Upper lobe of right lung (tissue), 1 donor: ENCODE data around the gene MEIOB. TPM values are rescaled to one million over a fixed set of nuclear protein-coding genes. Genes with fewer than 3 reads are reported as not detected.

ENCODE experiments used
- ATAC-seq: fragments of 200-7000 bp; cut with Tn5 transposase; one replicate; pipeline ENCODE4 v1.9.1; 2020; ENCODE audit warnings: mild to moderate bottlenecking, moderate library complexity
- DNase-seq: peaks from one replicate; pipeline ENCODE4 v3.0.0-alpha.2; 2020
- H3K27ac ChIP-seq: fragments of 200-600 bp; one replicate; pipeline ENCODE4 v1.8.0; 2022
- H3K27me3 ChIP-seq: fragments of 200-600 bp; one replicate; pipeline ENCODE4 v1.8.0; 2022; ENCODE audit warnings: mild to moderate bottlenecking
- H3K36me3 ChIP-seq: fragments of 200-600 bp; one replicate; pipeline ENCODE4 v1.8.0; 2022
- H3K4me1 ChIP-seq: fragments of 200-600 bp; one replicate; pipeline ENCODE4 v1.8.0; 2022
- H3K4me3 ChIP-seq: fragments of 200-600 bp; one replicate; pipeline ENCODE4 v1.8.0; 2022; ENCODE audit warnings: mild to moderate bottlenecking
- H3K9me3 ChIP-seq: fragments of 200-600 bp; one replicate; pipeline ENCODE4 v1.8.0; 2022
- CTCF ChIP-seq: fragments of 200-600 bp; IDR thresholded peaks from one replicate; pipeline ENCODE4 v1.8.0; 2022; ENCODE audit warnings: antibody characterized with exemption
- intact Hi-C: fragments of 100-400 bp; cut with DNase I; formaldehyde crosslinking; loops from one replicate; pipeline ENCODE4 v1.11.0; 2022
- total RNA-seq: library from RNA; stranded (reverse); fragmentation: NEBNext Ultra II Directional; extraction: Animal tissue kit (Norgen Biotek cat#: 25700); gene quantifications from one replicate; pipeline ENCODE4 v1.2.1, GENCODE V29; 2021
- donor health status: DM: no; HTN: yes; CAD: no; lungs with severe emphysema.

MEIOB gene
- total RNA-seq, 1 donor from 2014 or later: not detected

- H3K36me3 ChIP-seq: no peaks in the 10 kb centered on the region
- peaks cover 14% of the 10 kb centered on the region for H3K27me3 ChIP-seq
- no peaks in the 10 kb centered on the region for H3K4me1 ChIP-seq
- no peak overlapping the region for H3K4me3 ChIP-seq
- TF ChIP-seq CTCF: no peak
- no peak overlapping the region for H3K27ac ChIP-seq
- intact Hi-C loops: no loop called here
- ATAC-seq (peak; percentile 69), DNase-seq (no peak)
- H3K9me3 ChIP-seq: no peaks in the 10 kb centered on the region
Observed at GRCh38 chr16:1895949-1896675, 24.1 kb upstream of the MEIOB start.

- Histone ChIP-seq H3K27ac (no peak overlapping the region), H3K4me1 (no peaks in the 10 kb centered on the region), H3K27me3 (peaks cover 15% of the 10 kb centered on the region), H3K4me3 (no peak overlapping the region), H3K36me3 (no peaks in the 10 kb centered on the region), H3K9me3 (no peaks in the 10 kb centered on the region)
- ATAC-seq (no peak), DNase-seq (no peak)
- TF ChIP-seq CTCF: no peak
- intact Hi-C loops: no loop called here
Observed at GRCh38 chr16:1895068-1895467, 23.1 kb upstream of the MEIOB start.

GRCh38 chr16:1890708-1891050, 18.7 kb upstream of the MEIOB start:
- no peak overlapping the region for H3K27ac ChIP-seq
- ATAC-seq (no peak), DNase-seq (no peak)
- H3K36me3 ChIP-seq: no peaks in the 10 kb centered on the region
- H3K27me3 ChIP-seq: peaks cover 28% of the 10 kb centered on the region
- H3K9me3 ChIP-seq: no peaks in the 10 kb centered on the region
- intact Hi-C loops: no loop called here
- no peak for TF ChIP-seq CTCF
- H3K4me3 ChIP-seq: no peak overlapping the region
- no peaks in the 10 kb centered on the region for H3K4me1 ChIP-seq

GRCh38 chr16:1890024-1890707, 18.2 kb upstream of the MEIOB start:
- Histone ChIP-seq H3K9me3 (no peaks in the 10 kb centered on the region), H3K27me3 (peaks cover 29% of the 10 kb centered on the region), H3K4me1 (no peaks in the 10 kb centered on the region), H3K27ac (no peak overlapping the region), H3K36me3 (no peaks in the 10 kb centered on the region), H3K4me3 (no peak overlapping the region)
- ATAC-seq: no peak
- TF ChIP-seq CTCF: no peak
- no peak for DNase-seq
- intact Hi-C loops: no loop called here

- H3K27ac ChIP-seq: no peak overlapping the region
- peaks cover 25% of the 10 kb centered on the region for H3K27me3 ChIP-seq
- TF ChIP-seq CTCF: no peak
- no peaks in the 10 kb centered on the region for H3K4me1 ChIP-seq
- intact Hi-C loops: no loop called here
- no peaks in the 10 kb centered on the region for H3K9me3 ChIP-seq
- no peak for DNase-seq
- H3K4me3 ChIP-seq: no peak overlapping the region
- no peak for ATAC-seq
- no peaks in the 10 kb centered on the region for H3K36me3 ChIP-seq
Observed at GRCh38 chr16:1887711-1888354, 15.9 kb upstream of the MEIOB start.
